Inferior parietal cortex (tissue), 1 donor: ENCODE measurements around the gene HRCT1.
"Not testable (repeated sequence)": the region's sequence is repeated elsewhere in the genome, so short reads cannot be mapped to it uniquely, and the experiment has no call there.

Experiments used
- DNase-seq: peaks from one replicate; pipeline ENCODE4 v3.0.0-alpha.2; 2016; ENCODE audit errors: extremely low spot score

The HRCT1 gene

GRCh38 chr9:35896570-35896969 is 9.4 kb upstream of the HRCT1 start:
- no peak for DNase-seq

DNA sequence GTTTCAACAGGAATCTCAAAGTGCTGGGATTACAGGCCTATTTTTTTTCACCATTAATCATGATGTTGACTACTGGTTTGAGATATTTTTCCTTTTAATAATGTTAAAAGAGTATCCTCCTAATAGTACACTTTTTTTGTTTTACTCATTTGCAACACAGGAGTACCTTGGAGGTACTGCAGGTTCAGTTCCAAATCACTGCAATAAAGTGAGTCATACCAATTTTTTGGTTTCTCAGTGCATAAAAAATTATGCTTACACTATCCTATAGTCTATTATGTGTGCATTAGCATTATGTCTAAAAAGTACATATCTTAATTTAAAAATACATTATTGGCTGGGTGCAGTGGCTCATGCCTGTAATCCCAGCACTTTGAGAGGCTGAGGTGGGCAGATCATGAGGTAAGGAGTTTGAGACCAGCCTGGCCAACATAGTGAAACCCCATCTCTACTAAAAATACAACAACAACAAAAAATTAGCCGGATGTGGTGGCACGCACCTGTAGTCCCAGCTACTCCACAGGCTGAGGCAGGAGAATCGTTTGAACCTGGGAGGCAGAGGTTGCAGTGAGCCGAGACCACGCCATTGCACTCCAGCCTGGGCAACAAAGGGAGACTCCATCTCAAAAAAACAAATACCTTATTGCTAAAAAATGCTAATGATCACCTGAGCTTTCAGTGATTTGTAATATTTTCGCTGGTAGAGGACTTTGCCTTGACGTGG is 8.5 kb upstream of the HRCT1 start:
- not testable (repeated sequence) for DNase-seq

- DNase-seq: no peak
Measured at GRCh38 chr9:35898337-35898736, 7.7 kb upstream of the HRCT1 start.

DNA sequence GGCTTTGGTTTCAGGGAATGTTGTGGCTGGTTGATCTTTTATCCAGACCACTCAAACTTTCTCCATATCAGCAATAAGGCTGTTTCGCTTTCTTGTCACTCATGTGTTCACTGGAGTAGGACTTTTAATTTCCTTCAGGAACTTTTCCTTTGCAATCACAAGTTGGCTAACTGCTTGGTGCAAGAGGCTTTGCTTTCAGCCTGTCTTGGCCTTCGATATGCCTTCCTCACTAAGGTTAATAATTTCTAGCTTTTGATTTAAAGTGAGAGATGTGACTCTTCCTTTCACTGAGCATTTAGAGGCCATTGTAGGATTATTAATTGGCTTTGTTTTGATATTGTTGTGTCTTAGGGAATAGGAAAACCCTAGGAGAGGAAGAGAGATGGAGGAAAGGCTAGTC is 7.0 kb upstream of the HRCT1 start:
- no peak for DNase-seq

DNA sequence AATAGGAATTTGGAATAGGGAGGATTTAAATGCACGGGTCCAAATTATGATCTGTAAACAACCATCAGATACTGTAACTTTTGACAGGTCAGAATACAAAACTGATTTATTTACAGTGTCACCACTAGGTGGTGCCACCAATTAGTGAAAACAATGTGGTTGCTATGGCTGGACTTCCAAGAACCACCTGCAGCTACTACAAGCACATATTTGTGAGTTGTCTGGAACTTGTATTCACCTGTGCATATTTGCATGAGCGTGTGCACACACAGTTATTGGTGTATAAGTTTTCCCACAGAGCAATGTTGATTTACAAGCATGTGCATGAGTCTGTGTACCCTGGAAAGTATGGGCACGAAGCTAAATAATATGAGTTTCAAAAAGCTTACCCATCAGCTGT is 3.0 kb upstream of the HRCT1 start:
- DNase-seq: peak; percentile 71

DNA sequence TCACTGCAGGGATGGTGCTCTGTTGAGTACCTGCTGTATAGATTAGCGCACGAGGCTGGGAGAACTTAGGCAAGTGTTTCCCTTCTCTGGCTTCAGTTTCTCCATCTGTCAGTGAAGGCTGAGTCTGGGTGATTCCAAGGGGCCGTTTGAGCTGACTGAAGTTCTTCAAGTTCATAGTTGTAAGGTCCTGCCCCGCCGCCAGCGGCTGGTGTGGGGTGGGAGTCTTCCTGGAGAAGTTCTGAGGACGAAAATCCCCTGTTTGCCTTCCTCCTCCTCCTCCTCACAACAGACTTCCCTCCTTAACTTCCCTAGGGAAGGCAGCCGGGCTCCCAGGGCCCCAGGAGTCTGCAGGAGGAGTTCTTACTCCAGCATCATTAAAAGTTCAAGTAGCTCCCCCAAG is 1.7 kb upstream of the HRCT1 start:
- no peak for DNase-seq

DNA sequence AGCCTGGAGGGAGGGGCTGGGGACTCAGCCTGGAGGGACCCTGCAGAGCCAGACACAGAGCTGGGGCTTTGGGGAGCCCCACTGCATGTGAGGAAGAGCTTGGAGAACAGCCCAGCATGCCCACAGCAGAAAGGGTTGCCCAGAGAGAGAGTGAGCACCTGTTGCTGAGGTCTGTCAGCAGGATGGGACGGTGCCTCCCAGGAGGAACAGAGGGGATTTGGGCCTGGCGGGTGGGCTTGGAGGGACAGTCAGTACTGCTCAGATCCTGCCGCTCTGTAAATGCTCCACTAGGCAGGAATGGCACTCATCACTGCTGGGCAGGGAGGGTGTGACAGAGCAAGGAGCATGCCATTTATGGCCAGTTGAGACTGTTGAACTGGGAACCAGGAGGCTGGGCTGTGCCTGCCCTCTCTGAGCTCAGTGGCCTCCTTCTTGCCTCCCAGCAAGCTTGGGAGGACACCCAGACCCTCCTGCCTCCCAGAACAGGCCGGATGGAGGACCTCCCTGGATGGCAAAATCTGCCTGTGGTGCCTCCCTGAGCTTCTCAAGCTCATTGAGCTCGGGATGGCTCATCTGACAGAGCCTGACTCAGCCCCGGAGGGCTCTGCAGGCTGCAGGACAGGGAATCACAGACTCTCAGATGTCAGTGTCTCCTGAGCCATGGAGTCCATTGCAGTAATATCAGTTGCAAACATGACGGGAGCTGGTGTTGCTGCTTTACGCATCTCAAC is 786 bp upstream of the HRCT1 start:
- DNase-seq: no peak

DNA sequence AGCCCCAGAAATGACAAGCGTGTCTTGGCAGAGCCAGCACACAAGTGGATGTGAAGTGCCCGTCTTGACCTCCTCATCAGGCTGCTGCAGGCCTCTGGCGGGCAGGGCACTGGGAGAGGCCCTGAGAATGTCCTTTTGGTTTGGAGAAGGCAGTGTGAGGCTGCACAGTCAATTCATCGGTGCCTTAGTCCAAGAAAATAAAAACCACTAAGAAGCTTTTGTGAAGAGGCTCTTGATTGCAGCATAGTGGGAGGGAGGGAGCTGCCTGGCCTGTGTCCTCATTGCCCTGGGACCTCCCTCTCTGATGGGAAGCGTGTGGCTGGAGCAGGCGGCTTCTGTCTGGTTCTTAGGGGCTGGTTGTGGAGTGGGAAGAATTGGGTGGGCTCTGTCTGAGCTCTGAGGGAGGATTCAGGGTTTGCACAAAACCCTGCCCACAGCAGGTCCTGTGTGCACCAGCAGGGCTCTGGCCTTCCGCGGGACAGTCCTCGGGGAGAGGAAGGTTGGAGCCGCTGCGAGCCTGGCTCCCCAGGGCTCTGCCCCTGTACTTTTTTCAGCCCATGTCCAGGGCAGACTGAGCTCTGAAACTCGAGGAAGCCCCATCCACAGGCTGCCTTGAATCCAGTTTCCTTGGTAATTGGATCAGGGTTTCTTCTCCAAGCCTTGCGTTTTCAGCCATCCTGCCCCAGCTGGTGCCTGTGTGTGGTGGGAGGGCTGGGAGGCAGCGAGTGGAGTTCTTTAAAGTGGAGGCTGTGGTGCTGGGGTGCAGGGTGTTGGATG is 1.1 kb downstream of the HRCT1 start:
- DNase-seq: no peak

GRCh38 chr9:35907711-35908503 is 1.9 kb downstream of the HRCT1 start:
- DNase-seq: no peak

GRCh38 chr9:35908504-35909125 is 2.6 kb downstream of the HRCT1 start:
- DNase-seq: no peak

DNA sequence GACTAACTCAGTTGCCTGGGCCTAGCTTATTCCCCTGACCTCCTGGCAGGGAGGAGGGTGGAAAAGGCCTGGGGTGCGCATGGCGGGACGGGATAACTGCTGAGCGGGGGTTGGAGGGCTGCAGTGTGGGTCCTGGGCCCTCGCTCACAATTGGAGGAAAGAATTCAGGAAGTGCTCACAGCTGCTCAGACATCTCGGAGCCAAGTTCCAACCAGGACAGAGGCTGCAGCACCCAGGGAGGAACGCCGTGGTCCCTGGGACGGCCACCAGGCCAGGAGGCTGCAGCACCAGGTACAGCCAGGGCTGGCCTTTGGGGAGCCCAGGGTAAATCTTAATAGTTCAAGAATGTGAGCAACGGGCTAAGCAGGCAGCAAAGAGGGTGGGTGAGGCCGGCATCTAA is 3.3 kb downstream of the HRCT1 start, which contains the start of gene SPAAR:
Gene SPAAR, plus strand, starts transcription at position 217 of the 400 bp plus-strand sequence. CDS start 974 bp downstream, outside the sequence.
- no peak for DNase-seq

DNA sequence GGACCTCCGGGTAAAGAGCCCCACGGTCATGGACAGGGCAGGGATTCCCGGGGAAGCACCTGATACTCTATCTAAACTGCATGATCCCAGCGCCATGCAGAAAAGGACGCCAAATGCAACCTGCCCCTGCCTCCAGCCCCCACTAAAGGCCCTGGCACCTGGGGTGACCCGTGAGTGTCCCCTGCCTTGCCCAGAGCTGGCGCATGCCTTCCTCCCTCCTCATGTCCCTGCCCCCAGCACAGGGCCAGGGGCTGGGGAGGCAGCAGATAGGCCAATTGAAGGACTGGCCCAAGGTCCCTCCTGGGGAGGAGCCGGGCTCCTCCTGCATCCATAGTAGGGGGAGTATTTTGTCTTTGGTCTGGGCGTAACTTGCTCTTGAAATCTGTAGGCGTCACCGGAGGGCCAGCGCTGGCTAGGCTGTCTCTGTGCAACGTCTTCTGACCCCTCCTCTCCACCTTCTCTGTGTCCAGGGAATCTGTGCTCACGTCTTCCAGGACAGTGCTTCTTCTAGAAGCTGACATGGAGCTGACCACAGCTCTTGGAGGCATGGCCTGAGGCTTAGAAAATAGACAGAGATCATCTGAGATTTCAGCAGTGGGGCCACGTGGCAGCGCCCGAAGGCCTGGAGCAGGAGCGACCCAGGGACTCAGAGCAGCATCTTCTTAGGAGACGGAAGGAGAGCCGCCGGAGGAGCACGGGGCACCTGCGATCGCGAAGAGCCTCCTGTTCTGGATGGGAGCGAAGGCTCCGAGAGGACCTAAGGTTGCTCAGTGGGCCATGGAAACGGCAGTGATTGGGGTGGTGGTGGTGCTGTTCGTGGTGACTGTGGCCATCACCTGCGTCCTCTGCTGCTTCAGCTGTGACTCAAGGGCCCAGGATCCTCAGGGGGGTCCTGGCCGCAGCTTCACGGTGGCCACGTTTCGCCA is 3.9 kb downstream of the HRCT1 start:
- no peak for DNase-seq

GRCh38 chr9:35910613-35911359 is 4.8 kb downstream of the HRCT1 start:
- no peak for DNase-seq

- DNase-seq: no peak
Measured at GRCh38 chr9:35911690-35912089, 5.7 kb downstream of the HRCT1 start.

- no peak for DNase-seq
Measured at GRCh38 chr9:35912791-35913400, 6.9 kb downstream of the HRCT1 start.

DNA sequence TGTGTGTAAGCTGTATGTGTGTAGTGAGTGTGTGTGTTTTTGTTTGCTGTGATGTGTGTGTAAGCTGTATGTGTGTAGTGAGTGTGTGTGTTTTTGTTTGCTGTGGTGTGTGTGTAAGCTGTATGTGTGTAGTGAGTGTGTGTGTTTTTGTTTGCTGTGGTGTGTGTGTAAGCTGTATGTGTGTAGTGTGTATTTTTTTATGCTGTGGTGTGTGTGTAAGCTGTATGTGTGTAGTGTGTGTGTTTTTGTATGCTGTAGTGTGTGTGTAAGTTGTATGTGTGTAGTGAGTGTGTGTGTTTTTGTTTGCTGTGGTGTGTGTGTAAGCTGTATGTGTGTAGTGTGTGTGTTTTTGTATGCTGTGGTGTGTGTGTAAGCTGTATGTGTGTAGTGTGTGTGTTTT is 7.4 kb downstream of the HRCT1 start:
- DNase-seq: not testable (repeated sequence)

DNA sequence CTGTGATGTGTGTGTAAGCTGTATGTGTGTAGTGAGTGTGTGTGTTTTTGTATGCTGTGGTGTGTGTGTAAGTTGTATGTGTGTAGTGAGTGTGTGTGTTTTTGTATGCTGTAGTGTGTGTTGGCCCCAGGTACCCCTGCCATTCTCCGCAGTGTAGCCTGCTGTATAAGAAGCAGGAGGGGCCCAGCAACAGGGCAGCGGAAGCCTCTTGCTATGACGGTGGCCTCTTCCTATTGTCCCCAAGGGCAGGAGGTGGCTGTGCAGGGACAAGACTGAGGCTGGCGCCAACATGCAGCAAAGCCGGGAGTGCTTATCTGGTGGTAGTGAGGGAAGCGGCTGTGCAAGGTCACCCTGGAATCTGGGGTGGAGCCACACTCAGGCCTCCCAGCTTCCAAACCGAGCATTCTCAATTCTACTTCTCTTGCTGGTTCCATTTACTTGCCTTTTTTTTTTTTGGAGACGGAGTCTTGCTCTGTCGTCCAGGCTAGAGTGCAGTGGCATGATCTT is 8.4 kb downstream of the HRCT1 start:
- no peak for DNase-seq

DNA sequence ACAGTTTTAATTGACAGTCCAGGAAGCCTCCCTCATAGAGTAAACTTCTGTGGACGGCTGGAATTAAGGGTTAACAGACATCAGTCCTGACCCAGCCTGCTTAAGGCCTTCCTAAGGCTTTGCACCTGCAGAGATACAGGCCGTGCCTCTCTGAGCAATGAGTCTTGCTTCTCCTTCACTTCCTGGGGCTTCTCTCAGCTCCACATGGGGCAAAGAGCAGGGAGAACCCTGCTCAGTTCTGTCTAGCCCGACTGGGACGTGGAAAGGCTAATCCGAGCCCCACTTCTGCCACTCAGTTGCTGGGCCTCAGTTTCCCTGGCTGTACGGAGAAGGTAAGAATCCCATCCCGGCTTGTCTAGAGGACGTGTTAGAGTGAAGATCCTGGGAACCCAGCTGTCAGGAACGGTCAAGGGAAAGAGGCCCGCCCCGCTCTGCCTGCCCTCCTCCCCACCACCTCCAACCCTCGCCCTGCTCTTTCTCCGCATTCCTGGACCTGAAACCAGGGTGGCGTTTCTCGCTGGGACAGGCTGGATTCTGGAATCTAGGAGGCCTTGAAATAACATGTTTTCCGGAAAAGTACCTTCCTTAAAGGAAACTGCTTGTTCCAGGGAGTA is 9.8 kb downstream of the HRCT1 start:
- no peak for DNase-seq
